ENCODE data around the gene LYST. TPM values are rescaled to one million over a fixed set of nuclear protein-coding genes. Genes with fewer than 3 reads are reported as not detected.

LYST gene
- total and polyA plus RNA-seq, 10 of the 15 experiments (the other 5 are each of a cell fraction or from before 2014, with no cell fraction given), result 3.3 to 28.1 (median 5.6) TPM

DNA sequence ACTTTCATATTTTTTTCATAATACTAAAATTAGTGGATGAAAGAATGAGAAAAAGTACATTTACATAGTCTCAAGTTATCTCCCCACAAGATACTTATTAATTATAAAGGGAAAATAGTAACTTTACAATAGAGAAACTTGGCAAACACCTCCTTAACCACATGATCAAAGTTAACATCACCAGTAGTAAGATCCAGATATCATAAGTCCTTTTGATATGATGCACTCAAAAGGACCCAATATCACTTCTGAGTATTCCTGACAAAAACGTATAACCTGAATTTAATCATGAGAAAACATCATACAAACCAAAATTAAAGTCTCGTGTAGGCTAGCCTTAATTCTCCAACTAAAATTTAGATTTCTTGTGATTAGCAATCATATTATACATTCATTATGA lies 67.4 kb downstream of the LYST start:
- WGBS (ENCODE audit: insufficient coverage, insufficient replicate concordance, low lambda C conversion rate, missing lambda C conversion rate), result 73% methylated on average over 2 of the region's 2 CpGs
- ChIA-PET POLR2A (no interaction called here), RAD21 (ENCODE audit: unreplicated experiment) (interaction anchor here (1.6 kb wide), 1 partner anchor 67 kb away, joined by 4 read pairs; no protein-coding TSS in a partner anchor), CTCF (no interaction called here), SMC1A (ENCODE audit: uncharacterized antibody, unreplicated experiment) (interaction anchor here (1.0 kb wide), 1 partner anchor 16 kb away, joined by 3 read pairs; no protein-coding TSS in a partner anchor)
- H2AFZ ChIP-seq (ENCODE audit: control insufficient read depth, low read depth, low read length), result no peak overlapping the region
- no peaks in the 10 kb centered on the region for H3K27me3 ChIP-seq (replicated peaks in 1 of 2; ENCODE audit: control insufficient read depth in 2 of 2, insufficient read depth in 2 of 2, low read length in 1 of 2)
- no peaks in the 10 kb centered on the region for H3K36me3 ChIP-seq (ENCODE audit: control insufficient read depth in 2 of 2, insufficient read depth in 2 of 2, low read length in 1 of 2)
- no peak for FAIRE-seq
- no TSS peak for BruUV-seq (replicated peaks)
- no peaks in the 10 kb centered on the region for H3K4me1 ChIP-seq (ENCODE audit: control insufficient read depth, insufficient read depth, low read length)
- in situ Hi-C loops (cut with MboI), result no loop called here
- H3K27ac ChIP-seq (ENCODE audit: control insufficient read depth, insufficient read depth), result no peak overlapping the region
- H3K9ac ChIP-seq (ENCODE audit: control insufficient read depth, insufficient read depth, low read length), result no peak overlapping the region
- no peaks in the 10 kb centered on the region for H4K20me1 ChIP-seq (ENCODE audit: control insufficient read depth, insufficient read depth)
- H3K4me3 ChIP-seq, result no peak overlapping the region
- no peaks in the 10 kb centered on the region for H3K9me3 ChIP-seq (replicated peaks; ENCODE audit: control insufficient read depth, insufficient read depth, low read length)
- DNase-seq (ENCODE audit: low read depth, low spot score), result no peak
- H3K79me2 ChIP-seq (ENCODE audit: control insufficient read depth, insufficient read depth, low read length), result no peaks in the 10 kb centered on the region
- intact Hi-C loops (cut with micrococcal nuclease; ENCODE audit: unreplicated experiment), result no loop called here
- TF ChIP-seq ZBTB33 (IDR thresholded peaks at IDR 0.05), result no peak
- TF ChIP-seq IKZF2 (IDR thresholded peaks at IDR 0.05), result no peak
- no peak for TF ChIP-seq MYB (IDR thresholded peaks at IDR 0.05; ENCODE audit: borderline replicate concordance, low read depth, low read length)
- no peak for TF ChIP-seq PAX8 (IDR thresholded peaks at IDR 0.05)
- TF ChIP-seq PAX5 (IDR thresholded peaks at IDR 0.05; ENCODE audit: borderline replicate concordance, low read depth, low read length), result no peak
- no peak for ATAC-seq
- H3K4me2 ChIP-seq (ENCODE audit: control insufficient read depth, insufficient read depth), result no peak overlapping the region

DNA sequence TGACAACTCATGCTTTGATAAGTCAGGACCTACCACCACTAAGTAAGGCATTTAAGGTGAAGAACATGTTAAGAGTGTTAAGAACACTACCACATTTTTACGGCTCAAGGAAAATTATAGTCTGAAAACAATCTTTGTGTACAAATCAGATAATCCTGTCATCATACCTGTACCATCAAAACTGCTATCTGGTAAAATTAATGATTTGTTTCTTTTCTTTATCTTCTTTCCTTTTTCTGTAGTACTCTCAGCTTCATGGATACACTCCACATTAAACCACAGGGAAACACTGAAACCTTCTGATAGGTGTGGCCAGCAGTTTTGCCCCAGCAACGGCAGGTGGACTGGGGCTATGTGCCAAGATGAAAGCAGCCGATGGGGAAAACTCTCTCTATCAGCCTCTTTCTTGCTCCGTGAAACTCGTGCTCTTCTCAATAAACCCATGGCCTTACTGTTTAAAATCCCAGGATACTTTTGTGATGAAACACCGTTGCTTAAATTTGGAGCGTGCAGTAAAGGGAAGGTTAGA lies 75.1 kb downstream of the LYST start:
- no TSS peak for BruUV-seq (replicated peaks)
- TF ChIP-seq RAD21 (IDR thresholded peaks at IDR 0.05; ENCODE audit: insufficient read depth, low read depth, low read length) (no peak), SMAD1 (IDR thresholded peaks at IDR 0.05; ENCODE audit: low read depth, partially characterized antibody) (no peak), SUZ12 (IDR thresholded peaks at IDR 0.05; ENCODE audit: unreplicated experiment) (no peak), ZBTB33 (IDR thresholded peaks at IDR 0.05) (no peak), PML (IDR thresholded peaks at IDR 0.05; ENCODE audit: low read length) (no peak), SUPT20H (IDR thresholded peaks at IDR 0.05; ENCODE audit: borderline replicate concordance, control insufficient read depth, low read depth, low read length) (no peak), BACH1 (IDR thresholded peaks at IDR 0.05; ENCODE audit: borderline replicate concordance) (no peak)
- Histone ChIP-seq H3K9me3 (replicated peaks; ENCODE audit: control insufficient read depth, insufficient read depth, low read length) (no peaks in the 10 kb centered on the region), H3K4me3 (no peak overlapping the region), H3K9ac (ENCODE audit: control insufficient read depth, insufficient read depth, low read length) (no peak overlapping the region), H3K4me1 (ENCODE audit: control insufficient read depth, insufficient read depth, low read length) (no peaks in the 10 kb centered on the region), H3K4me2 (ENCODE audit: control insufficient read depth, insufficient read depth) (no peak overlapping the region), H3K27ac (ENCODE audit: control insufficient read depth, insufficient read depth) (no peak overlapping the region), H3K36me3 (ENCODE audit: control insufficient read depth in 2 of 2, insufficient read depth in 2 of 2, low read length in 1 of 2) (no peaks in the 10 kb centered on the region; a peak in 2 of 4 replicates), H2AFZ (ENCODE audit: control insufficient read depth, low read depth, low read length) (no peak overlapping the region), H4K20me1 (ENCODE audit: control insufficient read depth, insufficient read depth) (no peaks in the 10 kb centered on the region), H3K27me3 (replicated peaks in 1 of 2; ENCODE audit: control insufficient read depth in 2 of 2, insufficient read depth in 2 of 2, low read length in 1 of 2) (no peaks in the 10 kb centered on the region), H3K79me2 (ENCODE audit: control insufficient read depth, insufficient read depth, low read length) (no peaks in the 10 kb centered on the region)
- ChIA-PET CTCF (interaction anchor here (0.7 to 6.8 kb wide), 4 partner anchors 9 to 180 kb away, joined by 3 to 37 read pairs (median 4); no protein-coding TSS in a partner anchor), RAD21 (ENCODE audit: unreplicated experiment) (no interaction called here), POLR2A (no interaction called here), SMC1A (ENCODE audit: uncharacterized antibody, unreplicated experiment) (interaction anchor here (2.8 to 5.0 kb wide), 2 partner anchors 51 to 52 kb away, joined by 10 to 27 read pairs; no protein-coding TSS in a partner anchor)
- intact Hi-C loops (cut with micrococcal nuclease; ENCODE audit: unreplicated experiment) (no loop called here), in situ Hi-C loops (cut with MboI) (no loop called here)
- no peak for FAIRE-seq
- WGBS (ENCODE audit: insufficient coverage, insufficient replicate concordance, low lambda C conversion rate, missing lambda C conversion rate), result 91% methylated on average over 7 of the region's 7 CpGs
- no peak for DNase-seq (ENCODE audit: low read depth, low spot score)
- ATAC-seq, result no peak
